Hepatocyte (in vitro differentiated cells): ENCODE results near the gene CACTIN.
"Not testable (repeated sequence)": the region's sequence is repeated elsewhere in the genome, so short reads cannot be mapped to it uniquely, and the experiment has no call there.

ENCODE experiments used
- CTCF ChIP-seq: fragments of 200-600 bp; sonication (generic); IDR thresholded peaks from 2 replicates; pipeline ENCODE4 v1.5.1; 2016; ENCODE audit warnings: antibody characterized with exemption, mild to moderate bottlenecking; ENCODE audit not compliant: poor library complexity
- EZH2phosphoT487 ChIP-seq: fragments of 200-600 bp; sonication (generic); IDR thresholded peaks from one replicate; pipeline ENCODE4 v1.6.1; 2018; ENCODE audit warnings: antibody characterized with exemption, mild to moderate bottlenecking, low read depth, moderate library complexity; ENCODE audit not compliant: unreplicated experiment, severe bottlenecking

- TF ChIP-seq CTCF, EZH2phosphoT487: not testable (repeated sequence)
Observed at GRCh38 chr19:3570042-3570441, 56.5 kb downstream of the CACTIN start.
